HG02759 (cell line): ENCODE data around the gene COPS4.

Experiments used
- ATAC-seq: cut with Tn5 transposase; IDR thresholded peaks from one replicate; pipeline ENCODE4 v1.9.1; 2021; ENCODE audit warnings: mild to moderate bottlenecking, moderate library complexity; ENCODE audit not compliant: unreplicated experiment

The COPS4 gene

GRCh38 chr4:83115656-83116285, 80.8 kb downstream of the COPS4 start:
- no peak for ATAC-seq

- ATAC-seq: no peak
Observed at GRCh38 chr4:83118869-83119268, 83.9 kb downstream of the COPS4 start.

- ATAC-seq: no peak
Observed at GRCh38 chr4:83121246-83121645, 86.3 kb downstream of the COPS4 start.

DNA sequence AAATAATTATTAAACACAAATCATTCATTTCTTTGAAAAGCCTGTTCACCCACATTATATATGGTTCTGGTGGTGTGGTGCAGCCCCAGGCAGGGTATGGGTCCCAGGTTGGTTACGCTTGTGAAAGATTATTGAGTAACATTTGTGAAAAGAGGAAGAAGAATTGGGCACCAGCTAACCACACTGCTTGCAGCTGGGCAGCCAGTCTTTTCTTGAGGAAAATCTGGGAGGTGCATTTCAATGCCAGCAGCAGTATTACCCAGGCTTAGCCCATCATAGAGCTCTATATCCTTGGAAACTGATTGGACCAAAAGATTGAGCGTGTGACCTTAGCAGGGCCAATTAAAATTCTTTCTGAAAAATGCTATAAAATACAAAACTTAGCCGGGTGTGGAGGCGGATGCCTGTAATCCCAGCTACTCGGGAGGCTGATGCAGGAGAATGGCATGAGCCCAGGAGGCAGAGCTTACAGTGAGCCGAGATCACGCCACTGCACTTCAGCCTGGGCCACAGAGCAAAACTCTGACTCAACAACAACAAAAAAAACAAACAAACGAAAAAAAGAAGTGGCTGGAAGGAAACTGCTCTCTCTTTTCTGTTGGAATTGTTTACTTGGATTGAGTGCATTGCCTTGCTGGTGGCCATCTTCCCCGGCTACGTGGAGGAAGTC, 89.3 kb downstream of the COPS4 start:
- ATAC-seq: peak; percentile 83
